ENCODE results near the gene GRHPR.

GRCh38 chr9:37428345-37428744, 5.8 kb downstream of the GRHPR start:
- TF ChIP-seq POLR2A (IDR thresholded peaks at IDR 0.05; ENCODE audit: low read depth, low read length) (no peak), POLR2AphosphoS5 (IDR thresholded peaks at IDR 0.05; ENCODE audit: low read depth, low read length) (no peak), PAX5 (IDR thresholded peaks at IDR 0.05; ENCODE audit: insufficient read depth, low read length, severe bottlenecking) (no peak), POU2F2 (IDR thresholded peaks at IDR 0.05; ENCODE audit: low read depth, low read length) (no peak), TAF1 (IDR thresholded peaks at IDR 0.05; ENCODE audit: low read depth, low read length) (no peak)

Data from GM12891 (cell line).